ENCODE results near the gene SH2B3.

The SH2B3 gene
- total RNA-seq: 118 to 158 (median 143) reads per million in 3 donors

DNA sequence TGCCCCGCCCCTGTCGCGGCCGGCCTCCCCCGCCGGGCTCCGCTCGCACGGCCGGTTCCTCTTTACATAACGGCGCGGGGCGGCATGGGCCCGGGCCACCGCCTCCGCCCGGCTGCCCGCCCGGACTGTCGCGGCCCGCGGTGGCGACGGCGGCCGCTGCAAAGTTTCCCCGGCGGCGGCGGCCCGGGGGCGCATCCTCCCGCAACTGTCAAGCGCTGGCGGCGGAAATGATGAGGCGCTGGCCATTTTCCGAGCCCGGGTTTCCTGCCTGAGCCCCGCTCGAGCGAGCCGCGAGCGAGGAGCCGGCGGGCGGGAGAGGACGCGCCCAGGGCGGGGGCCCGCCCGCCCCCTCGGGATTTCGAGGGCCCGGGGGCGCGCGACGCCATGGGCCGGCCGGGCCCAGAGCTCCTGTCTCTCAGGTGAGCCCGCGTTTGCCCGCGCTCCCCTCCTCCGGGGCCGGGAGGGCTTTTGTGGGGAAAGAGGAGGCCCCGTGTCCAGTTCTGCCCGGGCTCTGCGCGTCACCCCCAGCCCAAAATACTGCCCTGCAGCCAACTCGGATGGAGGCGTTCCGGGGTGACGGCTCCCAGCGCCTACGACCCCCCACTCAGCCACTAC is at the start of gene SH2B3:
TSS of gene SH2B3 (plus strand) at position 65 of the 615 bp plus-strand sequence. CDS start 12,223 bp downstream, outside the sequence.
- Histone ChIP-seq H3K4me1 (ENCODE audit: control insufficient read depth, insufficient read depth, low read length, poor library complexity, severe bottlenecking) (peaks cover 67% of the 10 kb centered on the region), H3K9me3 (ENCODE audit: control insufficient read depth, low read length) (no peaks in the 10 kb centered on the region), H3K27me3 (replicated peaks; ENCODE audit: control insufficient read depth, insufficient read depth, low read length, poor library complexity, severe bottlenecking) (no peaks in the 10 kb centered on the region), H3K27ac (ENCODE audit: insufficient read depth, low read length, poor library complexity, severe bottlenecking) (peak within 1 kb of the TSS; percentile 97), H3K36me3 (ENCODE audit: control insufficient read depth, insufficient read depth, low read length) (no peaks in the 10 kb centered on the region), H3K4me3 (ENCODE audit: insufficient read depth, low read depth, low read length, poor library complexity, severe bottlenecking) (peak within 1 kb of the TSS; percentile 96)
- DNase-seq: no peak

DNA sequence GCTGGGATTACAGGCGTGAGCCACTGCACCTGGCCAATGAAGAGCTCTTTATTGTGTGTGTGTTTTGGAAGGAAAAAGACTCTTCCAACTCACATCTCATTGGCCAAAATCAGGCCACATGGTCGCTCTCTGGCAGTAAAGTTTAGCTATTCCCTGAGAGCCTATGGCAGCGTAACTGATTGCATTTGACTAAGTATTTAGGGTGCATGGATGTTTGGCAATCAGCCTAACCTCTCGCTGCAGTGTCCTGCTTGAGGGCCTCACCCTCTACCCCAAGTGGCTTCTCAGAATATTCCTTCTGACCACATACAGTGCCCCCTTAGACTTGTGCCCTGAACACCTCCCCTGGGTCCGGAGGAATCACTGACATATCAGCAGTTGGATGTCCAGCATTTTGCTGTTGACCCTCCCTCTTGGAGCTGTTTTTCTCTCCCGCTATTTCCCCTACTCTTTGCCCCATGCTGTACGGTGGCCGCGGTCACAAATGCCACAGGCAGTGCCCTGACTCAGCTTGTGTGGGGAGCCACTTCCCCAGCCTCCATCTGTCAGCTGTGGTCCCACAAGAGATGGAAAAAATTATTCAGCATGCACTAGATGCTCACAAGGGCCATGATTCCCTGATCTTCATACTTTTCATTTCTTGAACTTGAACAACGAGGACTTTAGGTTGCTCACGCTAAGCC is 46.4 kb upstream of the SH2B3 start:
- DNase-seq: no peak
- Histone ChIP-seq H3K36me3 (ENCODE audit: control insufficient read depth, insufficient read depth, low read length) (no peaks in the 10 kb centered on the region), H3K9me3 (ENCODE audit: control insufficient read depth, low read length) (no peaks in the 10 kb centered on the region), H3K27ac (ENCODE audit: insufficient read depth, low read length, poor library complexity, severe bottlenecking) (no peak overlapping the region), H3K4me3 (ENCODE audit: insufficient read depth, low read depth, low read length, poor library complexity, severe bottlenecking) (no peak overlapping the region), H3K4me1 (ENCODE audit: control insufficient read depth, insufficient read depth, low read length, poor library complexity, severe bottlenecking) (no peaks in the 10 kb centered on the region), H3K27me3 (replicated peaks; ENCODE audit: control insufficient read depth, insufficient read depth, low read length, poor library complexity, severe bottlenecking) (no peaks in the 10 kb centered on the region)

DNA sequence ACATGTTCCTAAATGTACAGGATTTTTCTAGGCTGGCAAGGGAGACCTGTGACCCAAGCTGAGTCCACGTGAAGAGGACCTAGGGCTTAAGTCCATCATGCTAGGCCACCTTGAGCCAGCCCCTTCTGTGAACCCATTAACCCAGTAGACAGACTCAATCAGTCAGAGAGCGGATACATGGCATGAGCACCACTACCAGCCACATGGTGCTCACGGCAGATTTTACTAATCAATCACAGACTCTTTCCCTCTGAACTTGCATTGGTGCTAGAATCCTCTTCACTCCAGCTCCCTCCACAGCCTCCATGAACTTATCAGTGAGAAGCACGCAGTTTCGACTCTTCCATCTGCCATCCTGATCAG is 45.8 kb upstream of the SH2B3 start:
- no peak overlapping the region for H3K27ac ChIP-seq (ENCODE audit: insufficient read depth, low read length, poor library complexity, severe bottlenecking)
- H3K36me3 ChIP-seq (ENCODE audit: control insufficient read depth, insufficient read depth, low read length): no peaks in the 10 kb centered on the region
- DNase-seq: no peak
- H3K27me3 ChIP-seq (replicated peaks; ENCODE audit: control insufficient read depth, insufficient read depth, low read length, poor library complexity, severe bottlenecking): no peaks in the 10 kb centered on the region
- H3K9me3 ChIP-seq (ENCODE audit: control insufficient read depth, low read length): no peaks in the 10 kb centered on the region
- H3K4me3 ChIP-seq (ENCODE audit: insufficient read depth, low read depth, low read length, poor library complexity, severe bottlenecking): no peak overlapping the region
- H3K4me1 ChIP-seq (ENCODE audit: control insufficient read depth, insufficient read depth, low read length, poor library complexity, severe bottlenecking): no peaks in the 10 kb centered on the region

DNA sequence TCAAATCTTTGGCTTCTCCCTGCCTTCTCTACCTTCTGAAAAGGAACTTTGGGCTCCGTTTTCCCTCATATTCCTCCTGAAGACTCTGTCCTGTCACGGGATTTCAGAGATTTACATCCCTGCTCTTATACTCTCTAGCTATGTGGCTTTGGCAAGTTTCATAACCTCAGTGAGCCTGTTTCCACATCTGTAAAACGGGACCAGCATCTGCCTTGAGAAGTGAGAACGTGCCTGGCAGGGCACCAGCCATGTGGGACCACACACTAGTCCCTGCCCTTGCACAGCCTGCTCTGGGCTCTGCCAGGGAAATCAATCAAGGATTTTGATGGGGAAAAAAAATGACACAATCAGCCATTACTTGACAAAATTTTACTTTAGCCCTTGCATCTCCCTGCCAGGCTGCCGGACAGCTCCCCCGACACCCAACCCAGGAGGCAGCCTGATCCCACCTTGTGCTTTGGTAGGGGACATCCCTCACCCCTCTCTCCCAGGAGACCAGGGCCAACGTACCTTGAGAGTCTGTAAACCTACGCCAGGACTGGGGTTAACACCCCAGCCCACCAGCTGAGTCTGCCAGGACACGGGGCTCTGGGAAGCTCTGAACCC is 45.3 kb upstream of the SH2B3 start:
- Histone ChIP-seq H3K9me3 (ENCODE audit: control insufficient read depth, low read length) (no peaks in the 10 kb centered on the region), H3K27ac (ENCODE audit: insufficient read depth, low read length, poor library complexity, severe bottlenecking) (no peak overlapping the region), H3K4me3 (ENCODE audit: insufficient read depth, low read depth, low read length, poor library complexity, severe bottlenecking) (no peak overlapping the region), H3K4me1 (ENCODE audit: control insufficient read depth, insufficient read depth, low read length, poor library complexity, severe bottlenecking) (no peaks in the 10 kb centered on the region), H3K36me3 (ENCODE audit: control insufficient read depth, insufficient read depth, low read length) (no peaks in the 10 kb centered on the region), H3K27me3 (replicated peaks; ENCODE audit: control insufficient read depth, insufficient read depth, low read length, poor library complexity, severe bottlenecking) (no peaks in the 10 kb centered on the region)
- no peak for DNase-seq

DNA sequence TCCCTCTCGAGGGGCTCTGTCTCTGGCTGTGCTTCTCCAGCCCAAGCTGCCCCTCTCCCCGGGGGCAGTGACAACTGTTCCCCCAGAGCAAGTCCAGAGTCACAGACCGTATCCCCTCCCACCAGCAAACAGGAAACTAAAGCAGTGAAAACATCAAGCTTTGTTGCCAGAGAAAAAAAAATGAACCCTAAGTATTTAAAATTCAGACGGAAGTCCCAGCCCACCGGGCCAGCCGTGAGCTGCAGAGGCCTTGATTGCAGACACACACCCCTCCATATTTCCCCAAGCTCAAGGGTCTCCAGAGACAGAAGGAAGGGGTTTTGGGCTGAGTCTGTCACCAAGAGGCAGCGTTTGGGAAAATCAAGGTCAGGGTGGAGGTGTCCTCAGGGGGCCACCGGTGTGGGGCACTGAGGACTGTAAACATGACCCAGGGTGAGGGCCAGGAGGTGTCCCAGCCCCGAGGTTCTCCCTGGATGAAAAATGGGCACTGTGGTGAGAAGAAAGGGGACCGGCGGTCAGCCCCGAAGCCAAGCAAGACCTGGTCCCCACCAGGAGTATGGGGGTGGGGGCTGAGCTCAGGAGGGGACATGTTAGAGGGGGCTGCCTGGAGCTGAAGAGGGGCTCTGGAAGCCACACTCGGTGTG is 44.5 kb upstream of the SH2B3 start:
- Histone ChIP-seq H3K4me3 (ENCODE audit: insufficient read depth, low read depth, low read length, poor library complexity, severe bottlenecking) (no peak overlapping the region), H3K27ac (ENCODE audit: insufficient read depth, low read length, poor library complexity, severe bottlenecking) (no peak overlapping the region), H3K9me3 (ENCODE audit: control insufficient read depth, low read length) (no peaks in the 10 kb centered on the region), H3K27me3 (replicated peaks; ENCODE audit: control insufficient read depth, insufficient read depth, low read length, poor library complexity, severe bottlenecking) (no peaks in the 10 kb centered on the region), H3K4me1 (ENCODE audit: control insufficient read depth, insufficient read depth, low read length, poor library complexity, severe bottlenecking) (no peaks in the 10 kb centered on the region), H3K36me3 (ENCODE audit: control insufficient read depth, insufficient read depth, low read length) (no peaks in the 10 kb centered on the region)
- DNase-seq: no peak

DNA sequence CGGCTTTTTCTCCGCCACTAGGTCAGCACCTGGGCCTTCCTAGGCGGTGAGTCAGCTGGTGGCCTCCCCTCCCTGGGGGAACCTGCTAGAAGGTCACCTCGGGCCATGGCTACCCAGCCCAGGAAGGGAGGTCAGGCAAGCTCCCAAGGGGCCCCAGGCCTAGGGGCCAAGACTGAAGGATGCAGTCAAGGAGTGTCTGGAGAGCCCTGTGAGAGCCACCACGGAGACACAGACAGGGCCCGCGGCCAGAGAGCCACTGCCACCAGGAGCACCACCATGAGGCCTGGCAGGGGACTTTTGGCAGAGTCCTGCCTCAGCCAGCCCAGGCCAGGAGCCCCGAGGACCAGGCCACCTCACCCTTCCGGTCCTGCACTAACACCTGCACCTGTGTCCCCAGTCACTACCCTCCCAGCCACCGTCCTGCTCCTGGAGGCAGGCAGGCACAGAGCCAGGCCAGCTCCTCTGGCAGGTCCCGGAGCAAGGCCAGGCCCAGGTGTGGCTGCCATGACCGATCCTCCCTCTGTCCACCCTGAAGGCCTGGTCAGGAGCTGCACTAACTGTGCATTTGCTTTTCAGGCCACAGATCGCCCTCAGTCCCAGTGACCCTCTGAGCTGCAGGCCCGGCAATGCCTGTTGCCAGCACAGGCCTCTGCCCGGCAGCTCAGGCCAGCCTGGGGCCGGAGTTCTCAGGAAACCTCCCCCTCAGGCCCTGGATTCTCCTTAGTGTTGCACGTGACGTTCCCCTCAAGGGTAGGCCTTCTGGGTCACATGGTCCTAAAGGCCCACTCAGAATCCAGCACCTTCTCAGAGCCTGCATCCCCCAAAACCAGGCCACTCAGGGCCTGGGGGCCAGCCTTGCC is 43.8 kb upstream of the SH2B3 start:
- Histone ChIP-seq H3K36me3 (ENCODE audit: control insufficient read depth, insufficient read depth, low read length) (no peaks in the 10 kb centered on the region), H3K4me1 (ENCODE audit: control insufficient read depth, insufficient read depth, low read length, poor library complexity, severe bottlenecking) (no peaks in the 10 kb centered on the region), H3K27ac (ENCODE audit: insufficient read depth, low read length, poor library complexity, severe bottlenecking) (no peak overlapping the region), H3K9me3 (ENCODE audit: control insufficient read depth, low read length) (no peaks in the 10 kb centered on the region), H3K4me3 (ENCODE audit: insufficient read depth, low read depth, low read length, poor library complexity, severe bottlenecking) (no peak overlapping the region), H3K27me3 (replicated peaks; ENCODE audit: control insufficient read depth, insufficient read depth, low read length, poor library complexity, severe bottlenecking) (no peaks in the 10 kb centered on the region)
- no peak for DNase-seq

DNA sequence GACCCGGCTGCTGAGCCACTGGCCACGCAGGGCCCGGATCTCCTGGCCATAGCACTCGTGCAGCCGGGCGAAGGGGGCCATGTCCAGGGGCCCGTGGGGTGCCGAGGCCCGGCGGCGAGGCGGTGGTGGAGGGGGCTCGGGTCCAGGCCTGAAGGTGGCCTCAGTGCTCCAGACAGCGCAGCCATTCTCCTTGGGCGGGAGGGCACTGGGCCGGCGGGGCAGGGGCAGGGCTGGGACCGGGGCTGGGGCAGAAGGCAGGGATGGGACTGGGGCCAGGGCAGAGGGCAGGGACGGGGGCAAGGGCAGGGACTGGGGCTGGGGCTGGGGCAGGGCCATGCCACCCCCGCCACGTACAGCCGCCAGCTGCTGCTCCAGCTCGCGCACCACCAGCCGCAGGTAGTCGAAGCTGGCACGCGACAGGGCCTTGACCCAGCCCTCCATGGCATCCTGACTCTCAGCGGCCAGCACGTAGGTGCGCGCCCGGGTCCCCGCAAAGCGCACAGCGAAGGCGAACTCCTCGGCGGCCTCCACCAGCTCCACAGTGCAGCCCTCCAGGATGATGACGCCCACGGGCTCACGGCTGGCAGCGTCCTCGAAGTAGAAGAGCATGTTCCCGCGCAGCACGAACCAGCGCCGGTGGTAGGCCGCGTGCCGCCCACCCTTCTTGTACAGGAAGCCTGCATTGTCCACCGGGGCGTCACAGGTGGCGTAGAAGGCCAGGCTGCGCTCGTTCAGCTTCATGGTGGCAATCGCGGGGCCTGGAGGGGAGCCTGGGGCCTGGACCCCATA is 42.8 kb upstream of the SH2B3 start:
- no peaks in the 10 kb centered on the region for H3K9me3 ChIP-seq (ENCODE audit: control insufficient read depth, low read length)
- no peak overlapping the region for H3K4me3 ChIP-seq (ENCODE audit: insufficient read depth, low read depth, low read length, poor library complexity, severe bottlenecking)
- DNase-seq: no peak
- H3K27me3 ChIP-seq (replicated peaks; ENCODE audit: control insufficient read depth, insufficient read depth, low read length, poor library complexity, severe bottlenecking): no peaks in the 10 kb centered on the region
- no peak overlapping the region for H3K27ac ChIP-seq (ENCODE audit: insufficient read depth, low read length, poor library complexity, severe bottlenecking)
- no peaks in the 10 kb centered on the region for H3K36me3 ChIP-seq (ENCODE audit: control insufficient read depth, insufficient read depth, low read length)
- H3K4me1 ChIP-seq (ENCODE audit: control insufficient read depth, insufficient read depth, low read length, poor library complexity, severe bottlenecking): peaks cover 5% of the 10 kb centered on the region

DNA sequence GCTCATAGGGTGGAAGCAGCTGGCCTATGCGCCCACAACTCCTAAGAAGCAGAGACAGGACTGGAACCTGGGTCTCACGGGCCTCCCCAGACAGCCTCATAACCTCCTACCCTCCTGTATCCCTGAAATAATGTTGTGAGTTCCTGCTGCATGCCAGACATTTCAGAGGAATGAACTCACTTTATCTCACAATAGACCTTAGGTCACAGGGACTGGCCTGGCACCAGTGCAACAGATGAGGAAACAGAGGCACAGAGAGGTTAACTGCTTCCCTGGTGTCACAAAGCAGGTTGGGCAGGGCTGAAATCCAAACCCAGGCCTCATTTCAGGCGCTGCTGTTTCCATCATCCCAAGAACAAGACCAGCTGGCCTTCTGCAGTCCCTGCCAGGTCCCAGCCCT is 42.1 kb upstream of the SH2B3 start:
- Histone ChIP-seq H3K36me3 (ENCODE audit: control insufficient read depth, insufficient read depth, low read length) (no peaks in the 10 kb centered on the region), H3K27me3 (replicated peaks; ENCODE audit: control insufficient read depth, insufficient read depth, low read length, poor library complexity, severe bottlenecking) (no peaks in the 10 kb centered on the region), H3K4me3 (ENCODE audit: insufficient read depth, low read depth, low read length, poor library complexity, severe bottlenecking) (no peak overlapping the region), H3K27ac (ENCODE audit: insufficient read depth, low read length, poor library complexity, severe bottlenecking) (no peak overlapping the region), H3K9me3 (ENCODE audit: control insufficient read depth, low read length) (no peaks in the 10 kb centered on the region), H3K4me1 (ENCODE audit: control insufficient read depth, insufficient read depth, low read length, poor library complexity, severe bottlenecking) (peaks cover 12% of the 10 kb centered on the region)
- no peak for DNase-seq

DNA sequence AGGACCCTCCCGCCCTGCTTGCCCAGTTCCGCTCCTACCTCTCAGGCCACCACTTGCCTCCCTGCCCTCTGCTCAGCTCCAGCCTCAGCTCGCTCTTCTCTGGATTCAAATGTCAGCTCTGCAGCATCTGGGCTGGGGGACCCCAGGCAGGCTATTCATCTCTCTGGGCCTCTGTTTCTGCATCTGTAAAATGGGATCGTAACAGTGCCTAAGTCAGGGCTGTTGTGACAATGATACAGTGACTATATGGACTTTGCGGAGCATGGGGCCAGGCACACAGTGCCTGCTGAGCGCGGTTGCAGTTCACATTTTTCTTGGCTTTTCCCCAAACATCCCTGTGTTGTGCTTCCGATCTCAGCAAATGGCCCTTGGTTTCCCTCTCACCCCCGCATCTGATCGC is 39.6 kb upstream of the SH2B3 start:
- no peak for DNase-seq
- Histone ChIP-seq H3K27me3 (replicated peaks; ENCODE audit: control insufficient read depth, insufficient read depth, low read length, poor library complexity, severe bottlenecking) (no peaks in the 10 kb centered on the region), H3K9me3 (ENCODE audit: control insufficient read depth, low read length) (no peaks in the 10 kb centered on the region), H3K27ac (ENCODE audit: insufficient read depth, low read length, poor library complexity, severe bottlenecking) (no peak overlapping the region), H3K36me3 (ENCODE audit: control insufficient read depth, insufficient read depth, low read length) (no peaks in the 10 kb centered on the region), H3K4me3 (ENCODE audit: insufficient read depth, low read depth, low read length, poor library complexity, severe bottlenecking) (no peak overlapping the region), H3K4me1 (ENCODE audit: control insufficient read depth, insufficient read depth, low read length, poor library complexity, severe bottlenecking) (peaks cover 19% of the 10 kb centered on the region)
